Sigmoid colon (tissue), 7 donors: ENCODE results near the gene TEX19. TPM values are rescaled to one million over a fixed set of nuclear protein-coding genes. Genes with fewer than 3 reads are reported as not detected.

Experiments used
- DNase-seq: peaks from one replicate; pipeline ENCODE4 v3.0.0-alpha.2; 2019
- H3K27ac ChIP-seq, 4 donors: fragments of 200-600 bp; sonication (generic); one replicate each; pipeline ENCODE4 v1.5.1; 2016 to 2019; ENCODE audit warnings: mild to moderate bottlenecking in 1 of 4
- H3K27me3 ChIP-seq, 3 donors: fragments of 200-600 bp; sonication (generic); one replicate each; pipeline ENCODE4 v1.5.1; 2019; ENCODE audit warnings: mild to moderate bottlenecking in 1 of 3
- H3K36me3 ChIP-seq, 4 donors: fragments of 200-600 bp; sonication (generic); one replicate each; pipeline ENCODE4 v1.5.1; 2016 to 2019
- H3K4me1 ChIP-seq, 4 donors: fragments of 200-600 bp; sonication (generic); one replicate each; pipeline ENCODE4 v1.5.1; 2017 to 2019
- H3K4me3 ChIP-seq, 4 donors: fragments of 200-600 bp; sonication (generic); one replicate each; pipeline ENCODE4 v1.5.1; 2017 to 2019; ENCODE audit warnings: mild to moderate bottlenecking in 2 of 4, moderate library complexity in 1 of 4
- H3K9me3 ChIP-seq, 4 donors: fragments of 200-600 bp in 3 of 4; sonication (generic) in 3 of 4; one replicate each; pipeline versions ENCODE4 v1.5.1 to v1.6.1; 2013 to 2019
- EP300 ChIP-seq, 4 donors: sonication (generic); formaldehyde crosslinking; IDR thresholded peaks; one replicate each; pipeline ENCODE4 v1.6.1; 2017; ENCODE audit warnings: antibody characterized with exemption in 4 of 4
- POLR2A ChIP-seq, 2 donors: fragments of 450-650 bp; IDR thresholded peaks; one replicate each; pipeline ENCODE4 v1.6.1; 2016; ENCODE audit warnings: antibody characterized with exemption in 2 of 2, mild to moderate bottlenecking in 2 of 2, moderate library complexity in 2 of 2
- POLR2AphosphoS5 ChIP-seq, 4 donors: sonication (generic); formaldehyde crosslinking; IDR thresholded peaks; one replicate each; pipeline ENCODE4 v1.6.1; 2017; ENCODE audit warnings: antibody characterized with exemption in 4 of 4
- WGBS, 2 donors: extraction: QIAGEN DNeasy Blood & Tissue Kit; methylation state at CpG; one replicate each; pipeline ENCODE4 v1.1.7; 2013; 5-methylcytosine and 5-hydroxymethylcytosine counted together
- intact Hi-C: fragments of 100-400 bp; cut with DNase I; formaldehyde crosslinking; loops from one replicate; pipeline ENCODE4 v1.15.1; 2023
- polyA plus RNA-seq, 3 donors: library from polyadenylated mRNA; stranded (reverse); fragments of 200-250 nt; gene quantifications; one replicate each; pipeline ENCODE4 v1.2.3, GENCODE V29; 2013
- total RNA-seq, 4 donors: library from RNA; depleted of rRNA; stranded (reverse); fragments of >200 nt; gene quantifications; one replicate each; pipeline ENCODE4 v1.1.0, GENCODE V29; 2016
- TF ChIP-seq, protein P1 (sequence below), 4 experiments: fragments of 450-650 bp in 3 of 4; fragments of 200-600 bp in 1 of 4; IDR thresholded peaks; one replicate each; pipeline ENCODE4 v1.5.1; 2016 to 2019; ENCODE audit warnings: antibody characterized with exemption in 4 of 4, mild to moderate bottlenecking in 3 of 4, moderate library complexity in 2 of 4
- donor health status: healthy with polysubstance abuse.
- donor health status: Bipolar disorder and iron deficiency.
- donor health status: healthy.

Gene TEX19
- total and polyA plus RNA-seq, 7 donors = 0.04 TPM; not detected in 6

- peak overlapping the region; percentile 77 to 82 (median 79) for H3K27ac ChIP-seq
- 52 to 73% methylated on average over 10 of the region's 10 CpGs for WGBS, 2 donors
Measured at GRCh38 chr17:82339634-82340580, 19.1 kb upstream of the TEX19 start.

DNA sequence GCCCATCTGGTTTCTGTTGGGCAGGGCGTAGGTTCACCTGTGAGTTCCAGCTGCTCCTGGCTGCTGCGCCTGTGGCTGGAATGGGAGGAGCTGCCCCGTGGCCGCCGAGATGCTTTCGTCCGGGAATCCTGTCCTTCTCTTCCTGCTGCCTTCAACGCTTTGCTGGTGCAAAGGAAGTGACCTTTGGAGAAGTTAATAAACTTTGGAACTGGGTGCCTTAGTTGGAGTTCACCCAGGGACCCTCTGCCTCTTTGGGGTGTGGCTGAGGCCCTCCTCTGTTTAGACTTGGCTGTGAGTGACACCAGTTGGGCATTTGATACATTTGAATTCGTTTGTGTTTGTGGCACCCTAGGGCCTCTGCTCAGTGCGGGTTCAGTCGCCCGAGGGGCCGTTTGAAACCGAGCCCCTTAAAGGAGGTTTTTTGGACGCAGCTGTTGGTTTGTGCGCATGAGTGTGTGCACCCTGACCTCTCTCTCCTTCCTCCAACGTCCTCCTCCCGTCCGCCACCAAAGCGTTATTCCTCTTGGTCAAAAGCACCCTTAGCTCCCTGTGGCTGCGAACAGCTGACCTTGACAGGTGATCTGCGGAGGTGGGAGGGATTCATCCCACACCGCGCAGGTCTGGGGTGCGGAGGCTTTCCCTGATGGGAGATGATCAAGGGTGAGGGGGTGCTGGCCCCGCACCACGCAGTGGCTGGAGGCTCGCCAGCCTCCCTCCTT is 16.5 kb upstream of the TEX19 start:
- 84 to 87% methylated on average over 28 of the region's 28 CpGs for WGBS, 2 donors

More at GRCh38 chr17:82339634-82340580, 19.1 kb upstream of the TEX19 start:
- Histone ChIP-seq H3K4me3 (peak overlapping the region; percentile 22 to 52 (median 42)), H3K36me3 (no peaks in the 10 kb centered on the region), H3K4me1 (peaks cover 0 to 28% (median 23%) of the 10 kb centered on the region in 4 donors), H3K27me3 (no peaks in the 10 kb centered on the region), H3K9me3 (no peaks in the 10 kb centered on the region)
- TF ChIP-seq, protein P1, sequence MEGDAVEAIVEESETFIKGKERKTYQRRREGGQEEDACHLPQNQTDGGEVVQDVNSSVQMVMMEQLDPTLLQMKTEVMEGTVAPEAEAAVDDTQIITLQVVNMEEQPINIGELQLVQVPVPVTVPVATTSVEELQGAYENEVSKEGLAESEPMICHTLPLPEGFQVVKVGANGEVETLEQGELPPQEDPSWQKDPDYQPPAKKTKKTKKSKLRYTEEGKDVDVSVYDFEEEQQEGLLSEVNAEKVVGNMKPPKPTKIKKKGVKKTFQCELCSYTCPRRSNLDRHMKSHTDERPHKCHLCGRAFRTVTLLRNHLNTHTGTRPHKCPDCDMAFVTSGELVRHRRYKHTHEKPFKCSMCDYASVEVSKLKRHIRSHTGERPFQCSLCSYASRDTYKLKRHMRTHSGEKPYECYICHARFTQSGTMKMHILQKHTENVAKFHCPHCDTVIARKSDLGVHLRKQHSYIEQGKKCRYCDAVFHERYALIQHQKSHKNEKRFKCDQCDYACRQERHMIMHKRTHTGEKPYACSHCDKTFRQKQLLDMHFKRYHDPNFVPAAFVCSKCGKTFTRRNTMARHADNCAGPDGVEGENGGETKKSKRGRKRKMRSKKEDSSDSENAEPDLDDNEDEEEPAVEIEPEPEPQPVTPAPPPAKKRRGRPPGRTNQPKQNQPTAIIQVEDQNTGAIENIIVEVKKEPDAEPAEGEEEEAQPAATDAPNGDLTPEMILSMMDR (IDR thresholded peaks at IDR 0.05) = no peak
- TF ChIP-seq EP300 (IDR thresholded peaks at IDR 0.05) (no peak), POLR2AphosphoS5 (IDR thresholded peaks at IDR 0.05) (no peak), POLR2A (IDR thresholded peaks at IDR 0.05) (no peak)
- intact Hi-C loops = loop anchor here (10.0 kb wide), 1 partner anchor 255 kb away; no protein-coding TSS in a partner anchor
- no peak for DNase-seq

DNA sequence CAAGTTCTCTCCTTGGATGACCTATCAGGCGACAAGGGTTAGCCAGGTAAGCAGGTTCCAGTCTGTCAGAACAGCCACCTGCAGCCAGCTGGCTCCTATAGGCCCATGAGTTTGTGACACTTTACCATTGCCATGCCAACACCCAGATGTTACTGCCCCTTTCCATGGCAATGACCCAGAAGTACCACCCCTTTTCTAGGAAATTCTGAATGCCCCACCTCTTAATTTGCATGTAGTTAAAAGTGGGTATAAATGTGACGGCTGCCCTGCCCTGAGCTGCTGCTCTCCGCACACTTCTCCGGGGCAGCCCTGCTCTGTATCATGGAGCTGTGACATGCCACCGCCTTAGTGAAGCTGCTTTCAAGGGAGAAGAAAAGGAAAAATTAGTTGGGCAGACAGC is 15.5 kb upstream of the TEX19 start:
- no peaks in the 10 kb centered on the region for H3K36me3 ChIP-seq
- DNase-seq = no peak
- H3K9me3 ChIP-seq = no peaks in the 10 kb centered on the region
- TF ChIP-seq EP300 (IDR thresholded peaks at IDR 0.05) = no peak
- TF ChIP-seq POLR2A (IDR thresholded peaks at IDR 0.05) = no peak
- WGBS, 2 donors = 93 to 94% methylated on average over 5 of the region's 5 CpGs
- no peak overlapping the region for H3K27ac ChIP-seq
- H3K27me3 ChIP-seq = peaks cover 0 to 7% (median 0%) of the 10 kb centered on the region in 3 donors
- intact Hi-C loops = no loop called here
- peaks cover 0 to 12% (median 11%) of the 10 kb centered on the region in 4 donors for H3K4me1 ChIP-seq
- H3K4me3 ChIP-seq = no peak overlapping the region

More for the DNA sequence above, 16.5 kb upstream of the TEX19 start:
- H3K27ac ChIP-seq = no peak overlapping the region
- DNase-seq = no peak
- no peak overlapping the region for H3K4me3 ChIP-seq
- H3K27me3 ChIP-seq = no peaks in the 10 kb centered on the region
- peaks cover 0 to 19% (median 17%) of the 10 kb centered on the region in 4 donors for H3K4me1 ChIP-seq
- H3K36me3 ChIP-seq = no peaks in the 10 kb centered on the region
- no peaks in the 10 kb centered on the region for H3K9me3 ChIP-seq
- intact Hi-C loops = no loop called here
- TF ChIP-seq POLR2AphosphoS5 (IDR thresholded peaks at IDR 0.05) (no peak), POLR2A (IDR thresholded peaks at IDR 0.05) (no peak)

DNA sequence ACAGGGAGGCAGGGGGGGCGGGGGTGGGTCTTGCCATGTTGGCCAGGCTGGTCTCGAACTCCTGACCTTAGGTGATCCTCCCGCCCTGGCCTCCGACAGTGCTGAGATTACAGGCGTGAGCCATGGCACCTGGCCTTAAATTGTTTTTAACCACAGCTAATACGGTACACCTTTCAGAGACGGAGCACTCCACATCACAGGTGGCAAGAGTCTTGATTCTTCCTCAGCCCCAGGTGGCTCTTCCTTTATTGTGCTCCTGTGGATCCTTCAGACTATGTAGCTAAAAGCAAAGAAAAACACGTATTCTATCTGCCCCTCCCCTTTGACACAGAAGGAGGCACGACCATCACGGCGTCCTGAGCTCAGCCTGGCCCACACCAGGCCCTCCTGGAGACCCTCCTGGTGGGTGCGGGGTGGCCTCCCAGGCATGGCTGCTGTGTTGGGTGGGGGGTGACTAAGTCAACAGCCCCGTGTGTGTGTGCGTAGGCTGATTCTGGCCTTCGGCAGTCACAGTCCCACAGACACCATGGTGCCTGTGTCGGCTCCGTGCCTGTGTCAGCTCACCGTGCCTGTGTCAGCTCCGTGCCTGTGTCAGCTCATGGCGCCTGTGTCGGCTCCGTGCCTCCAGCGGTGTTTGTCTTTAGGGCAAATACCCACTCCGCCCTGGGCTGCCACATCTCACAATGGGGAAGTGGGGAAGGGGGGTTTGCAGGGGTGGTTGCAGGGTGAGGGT is 14.7 kb upstream of the TEX19 start:
- Histone ChIP-seq H3K4me3 (no peak overlapping the region), H3K4me1 (peaks cover 0 to 8% (median 4%) of the 10 kb centered on the region in 4 donors), H3K27me3 (peaks cover 0 to 7% (median 0%) of the 10 kb centered on the region in 3 donors), H3K27ac (no peak overlapping the region), H3K9me3 (no peaks in the 10 kb centered on the region), H3K36me3 (no peaks in the 10 kb centered on the region)
- intact Hi-C loops = no loop called here
- 71 to 75% methylated on average over 24 of the region's 24 CpGs for WGBS, 2 donors
- no peak for DNase-seq
- TF ChIP-seq, protein P1 (IDR thresholded peaks at IDR 0.05) = no peak
- TF ChIP-seq POLR2A (IDR thresholded peaks at IDR 0.05) = no peak
- TF ChIP-seq EP300 (IDR thresholded peaks at IDR 0.05) = no peak
- no peak for TF ChIP-seq POLR2AphosphoS5 (IDR thresholded peaks at IDR 0.05)

- whole genome bisulfite sequencing, 2 donors = 88 to 92% methylated on average over 42 of the region's 42 CpGs
- Histone ChIP-seq H3K4me1 (peaks cover 0 to 4% (median 0%) of the 10 kb centered on the region in 4 donors), H3K4me3 (no peak overlapping the region), H3K27me3 (peaks cover 0 to 7% (median 0%) of the 10 kb centered on the region in 3 donors), H3K9me3 (no peaks in the 10 kb centered on the region), H3K27ac (no peak overlapping the region), H3K36me3 (no peaks in the 10 kb centered on the region)
- intact Hi-C loops = no loop called here
- DNase-seq = no peak
- TF ChIP-seq POLR2AphosphoS5 (IDR thresholded peaks at IDR 0.05) = no peak
- no peak for TF ChIP-seq POLR2A (IDR thresholded peaks at IDR 0.05)
Measured at GRCh38 chr17:82345151-82345976, 13.7 kb upstream of the TEX19 start.
